Coronary artery (tissue), 2 donors: Measurements from ENCODE around the gene PSMG3.

Experiments used
- DNase-seq: peaks from one replicate; pipeline ENCODE4 v3.0.0-alpha.2; 2017; ENCODE audit warnings: low spot score
- H3K27ac ChIP-seq, 2 donors: fragments of 200-600 bp; sonication (generic); one replicate each; pipeline ENCODE4 v1.5.1; 2016 to 2019
- H3K4me3 ChIP-seq: fragments of 200-600 bp; sonication (generic); 2 replicates; pipeline ENCODE4 v1.5.1; 2016; ENCODE audit warnings: mild to moderate bottlenecking, moderate library complexity
- TF ChIP-seq, protein P1 (sequence below): fragments of 200-600 bp; sonication (generic); IDR thresholded peaks from one replicate; pipeline ENCODE4 v1.5.1; 2019; ENCODE audit warnings: antibody characterized with exemption

PSMG3 gene

DNA sequence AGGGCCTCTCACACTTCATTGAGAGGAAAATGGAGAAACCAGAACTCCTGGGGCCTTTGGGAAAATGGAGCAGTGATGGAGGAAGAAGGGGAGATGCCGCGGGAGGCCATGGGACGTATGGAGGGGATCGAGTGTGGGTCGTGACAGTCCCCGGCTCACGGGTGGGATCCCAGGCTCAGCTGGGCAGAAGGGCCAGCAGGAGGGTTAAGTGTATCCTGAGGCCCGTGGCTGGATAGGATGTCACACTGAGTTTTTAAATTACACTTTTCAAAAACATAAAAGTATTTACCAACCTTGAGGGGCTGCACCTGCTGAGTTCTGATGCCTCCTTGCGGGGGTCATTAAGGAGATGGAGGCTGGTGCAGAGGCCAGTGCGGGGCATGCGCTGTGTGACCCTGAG is 28.0 kb upstream of the PSMG3 start:
- no peak overlapping the region for H3K27ac ChIP-seq
- H3K4me3 ChIP-seq: no peak overlapping the region
- DNase-seq: no peak
- TF ChIP-seq, protein P1, sequence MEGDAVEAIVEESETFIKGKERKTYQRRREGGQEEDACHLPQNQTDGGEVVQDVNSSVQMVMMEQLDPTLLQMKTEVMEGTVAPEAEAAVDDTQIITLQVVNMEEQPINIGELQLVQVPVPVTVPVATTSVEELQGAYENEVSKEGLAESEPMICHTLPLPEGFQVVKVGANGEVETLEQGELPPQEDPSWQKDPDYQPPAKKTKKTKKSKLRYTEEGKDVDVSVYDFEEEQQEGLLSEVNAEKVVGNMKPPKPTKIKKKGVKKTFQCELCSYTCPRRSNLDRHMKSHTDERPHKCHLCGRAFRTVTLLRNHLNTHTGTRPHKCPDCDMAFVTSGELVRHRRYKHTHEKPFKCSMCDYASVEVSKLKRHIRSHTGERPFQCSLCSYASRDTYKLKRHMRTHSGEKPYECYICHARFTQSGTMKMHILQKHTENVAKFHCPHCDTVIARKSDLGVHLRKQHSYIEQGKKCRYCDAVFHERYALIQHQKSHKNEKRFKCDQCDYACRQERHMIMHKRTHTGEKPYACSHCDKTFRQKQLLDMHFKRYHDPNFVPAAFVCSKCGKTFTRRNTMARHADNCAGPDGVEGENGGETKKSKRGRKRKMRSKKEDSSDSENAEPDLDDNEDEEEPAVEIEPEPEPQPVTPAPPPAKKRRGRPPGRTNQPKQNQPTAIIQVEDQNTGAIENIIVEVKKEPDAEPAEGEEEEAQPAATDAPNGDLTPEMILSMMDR: no peak

DNA sequence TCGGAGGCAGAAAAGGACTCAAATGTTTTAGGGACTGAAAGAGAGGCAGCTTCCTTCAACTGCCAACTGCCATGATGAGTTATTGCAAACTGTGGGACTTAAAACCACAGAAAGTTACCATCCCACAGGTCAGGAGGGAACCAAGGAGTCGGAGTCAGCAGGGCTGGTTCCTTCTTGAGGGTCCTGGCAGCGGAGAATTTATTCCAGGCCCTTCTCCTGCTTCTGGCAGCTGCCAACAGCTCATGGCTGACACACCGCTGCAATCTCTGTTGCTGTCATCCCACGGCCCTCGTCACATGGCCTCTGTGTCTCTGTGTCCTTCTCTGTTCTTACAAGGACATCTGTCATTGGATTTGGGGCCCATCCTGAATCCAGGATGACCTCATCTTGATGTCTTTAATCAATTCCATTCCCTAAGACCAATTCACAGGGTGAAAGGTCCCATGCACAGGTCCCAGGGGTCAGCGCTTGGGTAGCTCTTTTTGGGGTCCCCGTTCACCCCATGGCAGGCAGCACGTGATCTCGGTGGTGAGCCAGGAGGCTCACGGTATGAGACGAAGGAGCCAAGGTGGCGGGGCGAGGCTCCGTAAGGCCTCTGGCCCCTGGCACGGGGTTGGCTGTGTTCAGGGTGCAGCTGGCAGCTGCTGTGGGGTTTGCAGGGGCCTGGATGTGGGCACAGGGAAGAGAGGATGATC is 27.4 kb upstream of the PSMG3 start:
- no peak for DNase-seq
- TF ChIP-seq, protein P1: no peak
- Histone ChIP-seq H3K4me3 (no peak overlapping the region), H3K27ac (no peak overlapping the region)

DNA sequence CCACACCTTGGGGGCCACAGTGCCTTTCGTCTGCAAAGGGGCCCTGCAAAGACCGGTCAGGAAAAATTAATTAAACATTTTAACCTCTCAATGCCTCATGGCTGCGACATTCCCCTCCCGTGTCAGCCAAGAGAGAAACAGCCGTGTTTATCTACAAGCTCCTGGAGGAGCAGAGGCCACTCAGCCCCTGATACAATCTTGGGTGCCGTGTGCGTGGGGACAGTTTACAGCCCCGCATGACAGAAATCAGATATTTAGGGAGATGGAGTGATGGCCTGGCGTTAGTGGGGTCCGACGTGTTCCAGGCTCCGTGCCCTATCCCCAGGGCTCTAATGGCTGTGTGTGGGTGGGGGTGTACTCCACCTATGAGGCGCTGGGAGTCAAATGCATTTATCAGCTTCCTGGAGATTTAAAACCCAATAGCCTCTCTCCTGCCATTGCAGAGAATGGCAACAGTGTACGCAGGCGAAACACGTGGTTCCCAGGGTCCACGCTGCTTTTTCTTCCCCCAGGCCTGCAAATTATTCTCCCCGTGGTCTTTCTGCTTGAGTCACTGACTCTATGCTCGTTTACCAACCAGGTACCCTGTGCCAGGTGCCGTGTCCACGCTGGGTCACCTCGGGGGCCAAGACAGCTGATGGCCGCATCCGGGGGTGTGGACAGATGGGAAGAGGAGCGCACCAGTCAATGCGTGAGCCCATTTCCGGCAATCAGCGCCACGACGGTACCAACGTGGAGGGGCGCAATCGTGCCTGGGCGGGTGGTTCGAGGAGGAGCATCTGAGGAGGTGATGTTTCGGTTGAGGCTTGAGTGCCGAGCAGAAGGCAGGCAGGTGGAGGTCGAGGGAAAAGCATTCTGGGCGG is 26.6 kb upstream of the PSMG3 start:
- Histone ChIP-seq H3K27ac (no peak overlapping the region), H3K4me3 (no peak overlapping the region)
- TF ChIP-seq, protein P1: no peak
- no peak for DNase-seq

DNA sequence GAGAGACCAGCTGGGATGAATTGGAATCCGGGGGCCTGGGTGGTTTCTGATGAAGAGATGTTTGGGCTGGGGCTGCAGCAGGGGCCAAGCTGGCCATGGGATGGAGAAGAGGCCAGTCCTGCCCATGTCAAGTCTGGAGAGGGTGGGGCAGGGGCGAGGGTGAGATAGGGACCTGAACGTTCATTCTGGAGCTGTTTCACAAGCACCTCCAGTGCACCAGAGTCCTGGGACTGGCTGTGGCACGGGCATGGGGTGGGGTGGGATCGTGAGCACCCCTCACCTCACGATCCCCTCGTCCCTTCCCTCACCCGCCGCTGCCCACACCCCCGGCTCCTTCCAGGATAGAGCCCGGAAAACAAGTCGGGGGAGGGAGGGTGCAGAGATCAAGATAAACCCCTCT is 25.8 kb upstream of the PSMG3 start:
- H3K27ac ChIP-seq: no peak overlapping the region
- TF ChIP-seq, protein P1: no peak
- no peak for DNase-seq
- no peak overlapping the region for H3K4me3 ChIP-seq

DNA sequence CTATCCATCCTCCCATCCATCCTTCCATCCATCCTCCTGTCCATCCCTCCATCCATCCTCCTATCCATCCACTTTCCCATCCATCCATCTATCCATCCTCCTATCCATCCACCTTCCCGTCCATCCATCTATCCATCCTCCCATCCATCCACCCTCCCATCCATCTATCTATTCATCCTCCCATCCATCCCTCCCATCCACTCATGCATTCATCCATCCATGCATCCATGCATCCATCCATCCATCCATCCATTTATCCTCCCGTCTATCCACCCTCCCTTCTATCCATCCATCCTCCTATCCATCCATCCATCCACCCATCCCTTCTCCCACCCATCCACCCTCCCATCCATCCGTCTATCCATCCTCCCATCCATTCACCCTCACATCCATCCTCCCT is 25.2 kb upstream of the PSMG3 start:
- Histone ChIP-seq H3K27ac (no peak overlapping the region), H3K4me3 (no peak overlapping the region)
- no peak for DNase-seq
- TF ChIP-seq, protein P1: no peak

DNA sequence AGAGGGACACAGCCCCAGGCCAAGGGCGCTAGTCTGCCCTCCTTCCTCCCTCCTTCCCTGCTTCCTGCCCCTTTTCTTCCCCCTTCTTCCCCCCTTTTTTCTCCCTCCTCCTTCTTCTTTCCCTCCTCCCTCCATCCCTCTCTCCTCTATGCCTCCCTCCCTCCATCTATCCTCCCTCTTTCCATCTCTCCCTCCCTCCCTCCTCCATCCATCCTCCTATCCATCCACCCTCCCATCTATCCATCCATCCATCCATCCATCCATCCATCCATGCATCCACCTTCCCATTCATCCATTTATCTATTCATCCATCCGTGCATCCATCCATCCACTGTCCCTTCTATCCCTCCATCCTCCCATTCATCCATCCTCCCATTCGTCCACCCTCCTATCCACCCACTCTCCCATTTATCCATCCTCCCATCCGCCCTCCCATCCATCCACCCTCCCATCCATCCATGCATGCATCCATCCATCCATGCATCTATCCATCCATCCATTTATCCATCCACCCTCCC is 24.1 kb upstream of the PSMG3 start:
- no peak overlapping the region for H3K4me3 ChIP-seq
- DNase-seq: no peak
- H3K27ac ChIP-seq: no peak overlapping the region
- TF ChIP-seq, protein P1: no peak
